ENCODE measurements around the gene TBC1D24. TPM values are rescaled to one million over a fixed set of nuclear protein-coding genes. Genes with fewer than 3 reads are reported as not detected.
A peak's percentile ranks its signal among the peaks of the same experiment; 100 is the strongest.

Gene TBC1D24
- total and polyA plus RNA-seq, 2 donors (not counting 1 experiment from before 2014, with no cell fraction given), result 7.1 to 9.4 TPM

DNA sequence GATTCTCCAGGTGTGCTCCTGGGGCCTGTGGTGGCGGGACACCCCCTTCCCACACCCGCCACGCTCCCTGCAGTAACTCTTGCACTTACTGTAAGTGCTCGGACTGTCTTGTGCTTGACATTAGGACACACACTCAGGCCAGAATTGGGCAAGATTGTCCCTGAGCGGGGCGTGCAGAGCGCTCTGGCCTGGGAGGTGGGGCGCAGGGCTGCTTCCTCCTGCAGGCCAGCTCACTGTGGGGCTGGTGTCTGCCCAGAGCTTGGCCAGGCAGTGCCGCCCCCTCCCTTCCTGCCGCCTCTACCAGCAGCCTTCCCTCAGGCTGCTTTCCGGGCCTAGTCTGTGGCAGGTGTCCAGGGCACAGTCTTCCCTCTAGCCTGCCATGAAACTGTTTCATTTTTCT, 32.7 kb downstream of the TBC1D24 start:
- ATAC-seq (ENCODE audit: low read depth) (no peak), DNase-seq (no peak)
- Histone ChIP-seq H3K36me3 (replicated peaks in 1 of 2; ENCODE audit: control extremely low read depth in 1 of 2, control insufficient read depth in 1 of 2, extremely low read depth in 1 of 2, insufficient read depth in 2 of 2, low read length in 1 of 2) (no peaks in the 10 kb centered on the region), H3K79me2 (ENCODE audit: control insufficient read depth, insufficient read depth, low read length) (peaks cover 26% of the 10 kb centered on the region), H3K9ac (ENCODE audit: low read length) (peak overlapping the region; percentile 38), H3K27me3 (replicated peaks in 1 of 4; ENCODE audit: control extremely low read depth in 1 of 4, control insufficient read depth in 3 of 4, insufficient read depth in 4 of 4, low read length in 3 of 4) (no peaks in the 10 kb centered on the region), H2AFZ (ENCODE audit: insufficient read depth, low read depth, low read length, poor library complexity, severe bottlenecking) (peak overlapping the region; percentile 48), H3K4me1 (ENCODE audit: control insufficient read depth in 2 of 2, insufficient read depth in 2 of 2, low read length in 2 of 2) (peaks cover 59 to 65% of the 10 kb centered on the region in 2 donors), H4K20me1 (ENCODE audit: control insufficient read depth, insufficient read depth, low read length, poor library complexity, severe bottlenecking) (no peaks in the 10 kb centered on the region), H3K4me2 (replicated peaks; ENCODE audit: low read depth, low read length, poor library complexity, severe bottlenecking) (peak overlapping the region; percentile 76), H3K27ac (ENCODE audit: low read length in 2 of 2) (peak overlapping the region; percentile 83 to 100), H3K4me3 (ENCODE audit: control extremely low read depth in 1 of 5, extremely low read depth in 1 of 5, insufficient read depth in 1 of 5, low read depth in 2 of 5, low read length in 4 of 5) (peak overlapping the region in 2 of 5 experiments; percentile 1 to 12), H3K9me3 (ENCODE audit: control extremely low read depth in 1 of 3, control insufficient read depth in 2 of 3, insufficient read depth in 1 of 3, low read length in 2 of 3) (no peaks in the 10 kb centered on the region)
- no peaks in the 10 kb centered on the region for H3K9me3 Mint-ChIP-seq (ENCODE audit: insufficient read depth)
- peak overlapping the region; percentile 93 for H3K27ac Mint-ChIP-seq
- TF ChIP-seq, protein P1, sequence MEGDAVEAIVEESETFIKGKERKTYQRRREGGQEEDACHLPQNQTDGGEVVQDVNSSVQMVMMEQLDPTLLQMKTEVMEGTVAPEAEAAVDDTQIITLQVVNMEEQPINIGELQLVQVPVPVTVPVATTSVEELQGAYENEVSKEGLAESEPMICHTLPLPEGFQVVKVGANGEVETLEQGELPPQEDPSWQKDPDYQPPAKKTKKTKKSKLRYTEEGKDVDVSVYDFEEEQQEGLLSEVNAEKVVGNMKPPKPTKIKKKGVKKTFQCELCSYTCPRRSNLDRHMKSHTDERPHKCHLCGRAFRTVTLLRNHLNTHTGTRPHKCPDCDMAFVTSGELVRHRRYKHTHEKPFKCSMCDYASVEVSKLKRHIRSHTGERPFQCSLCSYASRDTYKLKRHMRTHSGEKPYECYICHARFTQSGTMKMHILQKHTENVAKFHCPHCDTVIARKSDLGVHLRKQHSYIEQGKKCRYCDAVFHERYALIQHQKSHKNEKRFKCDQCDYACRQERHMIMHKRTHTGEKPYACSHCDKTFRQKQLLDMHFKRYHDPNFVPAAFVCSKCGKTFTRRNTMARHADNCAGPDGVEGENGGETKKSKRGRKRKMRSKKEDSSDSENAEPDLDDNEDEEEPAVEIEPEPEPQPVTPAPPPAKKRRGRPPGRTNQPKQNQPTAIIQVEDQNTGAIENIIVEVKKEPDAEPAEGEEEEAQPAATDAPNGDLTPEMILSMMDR (IDR thresholded peaks at IDR 0.05), result no peak
- TF ChIP-seq EZH2 (IDR thresholded peaks at IDR 0.05; ENCODE audit: borderline replicate concordance, insufficient read depth, low read depth, low read length, poor library complexity, severe bottlenecking), result no peak
- ChIA-PET CTCF (interaction anchor here (0.7 to 2.2 kb wide), 9 partner anchors 11 to 256 kb away, joined by 3 to 11 read pairs (median 4); partner anchors contain the start of genes AMDHD2, ECI1 and PDPK1), POLR2A (interaction anchor here (0.8 to 1.4 kb wide), 2 partner anchors 13 to 239 kb away, joined by 3 to 19 read pairs; partner anchors contain the start of gene AMDHD2)
- H3K27me3 Mint-ChIP-seq, result no peaks in the 10 kb centered on the region
- H3K4me3 Mint-ChIP-seq, result peak overlapping the region; percentile 56
- WGBS (ENCODE audit: insufficient coverage), result 55% methylated on average over 10 of the region's 11 CpGs
- peaks cover 65% of the 10 kb centered on the region for H3K4me1 Mint-ChIP-seq
- intact Hi-C loops (cut with micrococcal nuclease), result loop anchor here (1.0 to 10.0 kb wide), 4 partner anchors 13 to 483 kb away; partner anchors contain the start of genes AMDHD2, ECI1 and NHERF2

DNA sequence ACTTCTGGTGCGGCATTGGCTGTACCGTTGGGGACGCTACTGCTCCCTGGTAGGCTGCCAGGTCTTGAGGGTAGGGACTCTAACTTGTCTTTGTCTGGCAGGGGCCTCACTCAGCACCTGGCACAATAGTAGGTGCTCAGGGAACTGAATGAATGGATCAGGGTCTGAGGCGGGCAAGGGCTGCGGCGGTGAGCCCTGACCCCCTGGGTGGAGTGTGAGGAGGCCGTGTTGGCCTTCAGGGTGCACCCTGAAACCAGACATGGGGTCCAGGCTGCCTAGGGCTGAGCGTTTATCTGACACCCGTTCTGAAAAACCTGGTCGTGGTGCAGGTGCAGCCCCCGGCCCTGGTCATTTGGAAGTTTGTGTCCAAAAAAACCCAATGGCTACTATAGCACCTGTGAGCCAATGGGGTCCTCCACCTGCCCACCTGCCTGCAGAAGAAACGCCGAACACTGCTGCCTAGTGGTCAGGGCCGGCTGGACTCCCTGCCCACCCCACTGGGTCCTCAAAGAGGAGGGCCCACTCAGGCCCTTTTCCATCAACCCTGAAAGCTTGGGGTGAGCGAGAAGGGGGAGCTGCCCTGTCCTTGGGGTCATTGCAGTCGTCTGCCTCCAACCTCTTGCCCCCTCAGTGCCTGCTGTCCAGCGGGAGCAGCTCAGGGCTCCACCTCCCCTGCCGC, 33.9 kb downstream of the TBC1D24 start:
- CTCF ChIA-PET, result interaction anchor here (1.7 to 2.7 kb wide), 4 partner anchors 11 to 314 kb away, joined by 5 to 12 read pairs (median 9); partner anchors contain the start of gene AMDHD2
- Histone ChIP-seq H3K4me1 (ENCODE audit: control insufficient read depth in 2 of 2, insufficient read depth in 2 of 2, low read length in 2 of 2) (peaks cover 66 to 72% of the 10 kb centered on the region in 2 donors), H3K27ac (ENCODE audit: low read length in 2 of 2) (peak overlapping the region; percentile 83 to 100), H2AFZ (ENCODE audit: insufficient read depth, low read depth, low read length, poor library complexity, severe bottlenecking) (no peak overlapping the region), H3K4me3 (ENCODE audit: control extremely low read depth in 1 of 5, extremely low read depth in 1 of 5, insufficient read depth in 1 of 5, low read depth in 2 of 5, low read length in 4 of 5) (no peak overlapping the region), H3K27me3 (replicated peaks in 1 of 4; ENCODE audit: control extremely low read depth in 1 of 4, control insufficient read depth in 3 of 4, insufficient read depth in 4 of 4, low read length in 3 of 4) (no peaks in the 10 kb centered on the region), H3K9me3 (ENCODE audit: control extremely low read depth in 1 of 3, control insufficient read depth in 2 of 3, insufficient read depth in 1 of 3, low read length in 2 of 3) (no peaks in the 10 kb centered on the region), H3K9ac (ENCODE audit: low read length) (no peak overlapping the region), H3K79me2 (ENCODE audit: control insufficient read depth, insufficient read depth, low read length) (peaks cover 30% of the 10 kb centered on the region), H3K4me2 (replicated peaks; ENCODE audit: low read depth, low read length, poor library complexity, severe bottlenecking) (peak overlapping the region; percentile 76), H3K36me3 (replicated peaks in 1 of 2; ENCODE audit: control extremely low read depth in 1 of 2, control insufficient read depth in 1 of 2, extremely low read depth in 1 of 2, insufficient read depth in 2 of 2, low read length in 1 of 2) (no peaks in the 10 kb centered on the region), H4K20me1 (ENCODE audit: control insufficient read depth, insufficient read depth, low read length, poor library complexity, severe bottlenecking) (no peaks in the 10 kb centered on the region)
- intact Hi-C loops (cut with micrococcal nuclease), result loop anchor here (5.0 to 10.0 kb wide), 2 partner anchors 257 to 484 kb away; partner anchors contain the start of genes ECI1 and NHERF2
- WGBS (ENCODE audit: insufficient coverage), result 97% methylated on average over 18 of the region's 18 CpGs
- ATAC-seq (ENCODE audit: low read depth) (no peak), DNase-seq (no peak)
- Mint-ChIP-seq H3K27me3 (no peaks in the 10 kb centered on the region), H3K4me1 (peaks cover 74% of the 10 kb centered on the region), H3K4me3 (peak overlapping the region; percentile 75), H3K9me3 (ENCODE audit: insufficient read depth) (no peaks in the 10 kb centered on the region), H3K27ac (peak overlapping the region; percentile 93)
- POLR2A ChIA-PET, result interaction anchor here (0.8 to 1.7 kb wide), 2 partner anchors 11 to 240 kb away, joined by 3 to 7 read pairs; partner anchors contain the start of gene AMDHD2
- no peak for TF ChIP-seq EZH2 (IDR thresholded peaks at IDR 0.05; ENCODE audit: borderline replicate concordance, insufficient read depth, low read depth, low read length, poor library complexity, severe bottlenecking)
- TF ChIP-seq, protein P1 (IDR thresholded peaks at IDR 0.05), result no peak

Data from B cell (primary cell).